C4-2B (cell line): ENCODE results near the gene NEURL2.

ENCODE experiments used
- H3K27ac ChIP-seq: fragments of 450-650 bp; 2 replicates; pipeline ENCODE4 v1.5.1; 2017
- CTCF ChIP-seq: fragments of 450-650 bp; conservative IDR thresholded peaks from 2 replicates; pipeline ENCODE4 v1.5.1; 2017; ENCODE audit warnings: mild to moderate bottlenecking
- ZFX ChIP-seq: fragments of 450-650 bp; IDR thresholded peaks from 2 replicates; pipeline ENCODE4 v1.6.1; 2017

Gene NEURL2

GRCh38 chr20:45924391-45925261, 33.6 kb upstream of the NEURL2 start:
- TF ChIP-seq CTCF, result no peak
- TF ChIP-seq ZFX, result no peak
- peak overlapping the region; percentile 8; the same call in 1 of the 2 replicates for H3K27ac ChIP-seq

- no peak overlapping the region for H3K27ac ChIP-seq
- TF ChIP-seq ZFX (no peak), CTCF (no peak)
Observed at GRCh38 chr20:45921337-45922189, 30.6 kb upstream of the NEURL2 start.

- TF ChIP-seq CTCF (no peak), ZFX (no peak)
- H3K27ac ChIP-seq, result no peak overlapping the region
Observed at GRCh38 chr20:45920462-45921336, 29.7 kb upstream of the NEURL2 start.

- 0 out of 2 replicates have a peak overlapping the region, but pooled peaks have one; percentile 2 for H3K27ac ChIP-seq
- TF ChIP-seq ZFX (no peak), CTCF (no peak)
Observed at GRCh38 chr20:45919542-45920399, 28.8 kb upstream of the NEURL2 start.

GRCh38 chr20:45918779-45919537, 27.9 kb upstream of the NEURL2 start:
- no peak overlapping the region for H3K27ac ChIP-seq
- TF ChIP-seq CTCF (no peak), ZFX (no peak)
